Natural killer cell treated with Interleukin-12 subunit alpha and Interleukin-12 subunit beta and Interleukin-15 and Interleukin-18, amount 100 ng/mL, for 72 hours (primary cell): ENCODE results near the gene RING1. TPM values are rescaled to one million over a fixed set of nuclear protein-coding genes. Genes with fewer than 3 reads are reported as not detected.
A peak's percentile ranks its signal among the peaks of the same experiment; 100 is the strongest.

Experiments
- ATAC-seq, 2 donors: fragments of 150-1000 bp; cut with Tn5 transposase in 1 of 2; sonication (Bioruptor Pico), chemical (Tn5 transposase) in 1 of 2; 2 replicates each; pipeline ENCODE4 v1.10.0; 2021
- DNase-seq: peaks from one replicate; pipeline ENCODE4 v3.0.0; 2022; ENCODE audit warnings: low spot score
- H3K27ac Mint-ChIP-seq, 2 donors: 1 replicate in 1 of 2; 2 replicates in 1 of 2; pipeline ENCODE4 v1.8.0; 2022; ENCODE audit warnings: mixed read lengths in 2 of 2, mild to moderate bottlenecking in 1 of 2, moderate library complexity in 1 of 2
- H3K27me3 Mint-ChIP-seq, 2 donors: 1 replicate in 1 of 2; 2 replicates in 1 of 2; pipeline ENCODE4 v1.8.0; 2022; ENCODE audit warnings: mixed read lengths in 2 of 2
- H3K36me3 Mint-ChIP-seq: one replicate; pipeline ENCODE4 v1.8.0; 2022; ENCODE audit warnings: mixed read lengths
- H3K4me1 Mint-ChIP-seq, 2 donors: 1 replicate in 1 of 2; 2 replicates in 1 of 2; pipeline ENCODE4 v1.8.0; 2022; ENCODE audit warnings: low read depth in 2 of 2, mixed read lengths in 2 of 2, mild to moderate bottlenecking in 1 of 2
- H3K4me3 Mint-ChIP-seq: one replicate; pipeline ENCODE4 v1.8.0; 2022; ENCODE audit warnings: mixed read lengths
- H3K9me3 Mint-ChIP-seq: 2 replicates; pipeline ENCODE4 v1.8.0; 2022; ENCODE audit warnings: mixed read lengths
- total RNA-seq, 2 donors: library from RNA; stranded (reverse); gene quantifications; one replicate each; pipeline ENCODE4 v1.2.3, GENCODE V29; 2022

RING1 gene
- total RNA-seq, 2 donors from 2014 or later, result 31.1 to 35.5 TPM

GRCh38 chr6:33192671-33193602 is 15.4 kb upstream of the RING1 start:
- Mint-ChIP-seq H3K4me1 (peaks cover 10 to 21% of the 10 kb centered on the region in 2 donors), H3K27ac (no peak overlapping the region), H3K36me3 (peaks cover 21% of the 10 kb centered on the region), H3K4me3 (peak overlapping the region; percentile 72), H3K27me3 (peaks cover 20 to 30% of the 10 kb centered on the region in 2 donors), H3K9me3 (no peaks in the 10 kb centered on the region)
- peak in 1 of 2 donors; percentile 16 for ATAC-seq
- DNase-seq, result no peak

- peaks cover 16 to 28% of the 10 kb centered on the region in 2 donors for H3K4me1 Mint-ChIP-seq
- no peaks in the 10 kb centered on the region for H3K9me3 Mint-ChIP-seq
- no peak for DNase-seq
- ATAC-seq, result no peak
- no peak overlapping the region for H3K27ac Mint-ChIP-seq
- H3K4me3 Mint-ChIP-seq, result peak overlapping the region; percentile 24
- peaks cover 15 to 24% of the 10 kb centered on the region in 2 donors for H3K27me3 Mint-ChIP-seq
- H3K36me3 Mint-ChIP-seq, result peaks cover 21% of the 10 kb centered on the region
Measured at GRCh38 chr6:33193619-33194018, 14.7 kb upstream of the RING1 start.

GRCh38 chr6:33194431-33194979 is 13.8 kb upstream of the RING1 start:
- H3K36me3 Mint-ChIP-seq, result peaks cover 21% of the 10 kb centered on the region
- ATAC-seq, result no peak
- peaks cover 15 to 21% of the 10 kb centered on the region in 2 donors for H3K27me3 Mint-ChIP-seq
- H3K9me3 Mint-ChIP-seq, result no peaks in the 10 kb centered on the region
- DNase-seq, result no peak
- no peak overlapping the region for H3K4me3 Mint-ChIP-seq
- H3K4me1 Mint-ChIP-seq, result peaks cover 21 to 37% of the 10 kb centered on the region in 2 donors
- no peak overlapping the region for H3K27ac Mint-ChIP-seq

GRCh38 chr6:33195304-33196165 is 12.8 kb upstream of the RING1 start:
- Mint-ChIP-seq H3K4me1 (peaks cover 22 to 40% of the 10 kb centered on the region in 2 donors), H3K4me3 (no peak overlapping the region), H3K36me3 (peaks cover 21% of the 10 kb centered on the region), H3K27me3 (peaks cover 8 to 14% of the 10 kb centered on the region in 2 donors), H3K9me3 (no peaks in the 10 kb centered on the region), H3K27ac (no peak overlapping the region)
- no peak for ATAC-seq
- no peak for DNase-seq

GRCh38 chr6:33197431-33198048 is 10.8 kb upstream of the RING1 start:
- no peaks in the 10 kb centered on the region for H3K27me3 Mint-ChIP-seq
- no peaks in the 10 kb centered on the region for H3K9me3 Mint-ChIP-seq
- DNase-seq (peak; percentile 71), ATAC-seq (peak in 1 of 2 donors; percentile 37)
- H3K27ac Mint-ChIP-seq, result peak overlapping the region; percentile 56 to 100
- peaks cover 40 to 51% of the 10 kb centered on the region in 2 donors for H3K4me1 Mint-ChIP-seq
- H3K36me3 Mint-ChIP-seq, result peaks cover 35% of the 10 kb centered on the region
- peak overlapping the region; percentile 69 for H3K4me3 Mint-ChIP-seq

GRCh38 chr6:33198159-33198852 is 10.0 kb upstream of the RING1 start:
- H3K9me3 Mint-ChIP-seq, result no peaks in the 10 kb centered on the region
- DNase-seq, result peak; percentile 55
- H3K27ac Mint-ChIP-seq, result peak overlapping the region; percentile 98 to 100
- peaks cover 47 to 56% of the 10 kb centered on the region in 2 donors for H3K4me1 Mint-ChIP-seq
- H3K27me3 Mint-ChIP-seq, result no peaks in the 10 kb centered on the region
- no peak for ATAC-seq
- peak overlapping the region; percentile 100 for H3K4me3 Mint-ChIP-seq
- peaks cover 43% of the 10 kb centered on the region for H3K36me3 Mint-ChIP-seq

- DNase-seq, result peak; percentile 12
- H3K36me3 Mint-ChIP-seq, result peaks cover 46% of the 10 kb centered on the region
- no peak for ATAC-seq
- peak overlapping the region; percentile 98 to 100 for H3K27ac Mint-ChIP-seq
- peak overlapping the region; percentile 100 for H3K4me3 Mint-ChIP-seq
- H3K4me1 Mint-ChIP-seq, result peaks cover 54 to 63% of the 10 kb centered on the region in 2 donors
- no peaks in the 10 kb centered on the region for H3K27me3 Mint-ChIP-seq
- no peaks in the 10 kb centered on the region for H3K9me3 Mint-ChIP-seq
Measured at GRCh38 chr6:33198853-33199436, 9.4 kb upstream of the RING1 start.

- ATAC-seq (peak; percentile 66 to 71), DNase-seq (peak; percentile 89)
- Mint-ChIP-seq H3K27me3 (no peaks in the 10 kb centered on the region), H3K9me3 (no peaks in the 10 kb centered on the region), H3K27ac (peak overlapping the region; percentile 98 to 100), H3K4me3 (peak overlapping the region; percentile 100), H3K4me1 (peaks cover 59 to 68% of the 10 kb centered on the region in 2 donors), H3K36me3 (peaks cover 46% of the 10 kb centered on the region)
Measured at GRCh38 chr6:33199687-33200218, 8.5 kb upstream of the RING1 start.

- ATAC-seq (peak; percentile 83 to 90), DNase-seq (peak; percentile 98)
- Mint-ChIP-seq H3K9me3 (no peaks in the 10 kb centered on the region), H3K36me3 (peaks cover 43% of the 10 kb centered on the region), H3K27me3 (no peaks in the 10 kb centered on the region), H3K27ac (peak within 1 kb of the TSS; percentile 98 to 100), H3K4me1 (peaks cover 66 to 73% of the 10 kb centered on the region in 2 donors), H3K4me3 (peak within 1 kb of the TSS; percentile 100)
Measured at GRCh38 chr6:33200219-33201146, 7.8 kb upstream of the RING1 start, which contains the start of the genes RXRB and SLC39A7. RXRB (minus strand) TSS chr6:33200665; CDS start chr6:33200476, 189 bp downstream. SLC39A7 (plus strand) TSS chr6:33200867; CDS start chr6:33201246, 379 bp downstream.

- peak overlapping the region; percentile 98 to 100 for H3K27ac Mint-ChIP-seq
- DNase-seq, result no peak
- H3K27me3 Mint-ChIP-seq, result peaks cover 0 to 3% of the 10 kb centered on the region in 2 donors
- H3K4me1 Mint-ChIP-seq, result peaks cover 72 to 78% of the 10 kb centered on the region in 2 donors
- H3K4me3 Mint-ChIP-seq, result peak overlapping the region; percentile 100
- no peaks in the 10 kb centered on the region for H3K9me3 Mint-ChIP-seq
- H3K36me3 Mint-ChIP-seq, result peaks cover 36% of the 10 kb centered on the region
- no peak for ATAC-seq
Measured at GRCh38 chr6:33201147-33201545, 7.2 kb upstream of the RING1 start.

GRCh38 chr6:33201935-33202334 is 6.4 kb upstream of the RING1 start:
- Mint-ChIP-seq H3K9me3 (no peaks in the 10 kb centered on the region), H3K4me3 (peak overlapping the region; percentile 100), H3K27ac (peak overlapping the region; percentile 98 to 100), H3K4me1 (peaks cover 76% of the 10 kb centered on the region in 2 donors), H3K36me3 (peaks cover 30% of the 10 kb centered on the region), H3K27me3 (peaks cover 0 to 3% of the 10 kb centered on the region in 2 donors)
- DNase-seq, result no peak
- no peak for ATAC-seq
